Left ventricle myocardium inferior (tissue), 1 donor: Measurements from ENCODE around the gene PKHD1. TPM values are rescaled to one million over a fixed set of nuclear protein-coding genes. Genes with fewer than 3 reads are reported as not detected.

Experiments used
- DNase-seq: peaks from one replicate; pipeline ENCODE4 v3.0.0-alpha.2; 2020
- H3K27ac ChIP-seq: fragments of 200-600 bp; replicated peaks from 2 replicates; pipeline ENCODE4 v1.8.0; 2021
- H3K27me3 ChIP-seq: fragments of 200-600 bp; 2 replicates; pipeline ENCODE4 v1.8.0; 2021; ENCODE audit warnings: low read depth
- H3K36me3 ChIP-seq: fragments of 200-600 bp; 2 replicates; pipeline ENCODE4 v1.8.0; 2021
- H3K4me1 ChIP-seq: fragments of 200-600 bp; 2 replicates; pipeline ENCODE4 v1.8.0; 2021
- H3K4me3 ChIP-seq: fragments of 200-600 bp; 2 replicates; pipeline ENCODE4 v1.8.0; 2021; ENCODE audit warnings: mild to moderate bottlenecking, moderate library complexity
- H3K9me3 ChIP-seq: fragments of 200-600 bp; replicated peaks from 2 replicates; pipeline ENCODE4 v1.8.0; 2021
- CTCF ChIP-seq: fragments of 200-600 bp; IDR thresholded peaks from 2 replicates; pipeline ENCODE4 v1.8.0; 2021; ENCODE audit warnings: antibody characterized with exemption, mild to moderate bottlenecking, borderline replicate concordance
- intact Hi-C: fragments of 100-400 bp; cut with micrococcal nuclease; formaldehyde crosslinking; loops from one replicate; pipeline ENCODE4 v1.11.0; 2022
- total RNA-seq: library from RNA; stranded (reverse); fragmentation: NEBNext Ultra II Directional; extraction: Animal tissue kit (Norgen Biotek cat#: 25700); gene quantifications from one replicate; pipeline ENCODE4 v1.2.1, GENCODE V29; 2021
- donor health status: DM: no; HTN: yes; CAD: no; lungs with severe emphysema.

PKHD1 gene
- total RNA-seq, 1 donor from 2014 or later = not detected

- Histone ChIP-seq H3K36me3 (no peaks in the 10 kb centered on the region), H3K27ac (no peak overlapping the region), H3K27me3 (no peaks in the 10 kb centered on the region), H3K4me3 (no peak overlapping the region), H3K9me3 (no peaks in the 10 kb centered on the region), H3K4me1 (no peaks in the 10 kb centered on the region)
- TF ChIP-seq CTCF = no peak
- no peak for DNase-seq
- intact Hi-C loops = no loop called here
Observed at GRCh38 chr6:52133324-52133723, 45.9 kb upstream of the PKHD1 start.

- no peak for TF ChIP-seq CTCF
- no peak overlapping the region for H3K27ac ChIP-seq
- no peaks in the 10 kb centered on the region for H3K27me3 ChIP-seq
- no peaks in the 10 kb centered on the region for H3K4me1 ChIP-seq
- intact Hi-C loops = no loop called here
- H3K36me3 ChIP-seq = no peaks in the 10 kb centered on the region
- H3K9me3 ChIP-seq = no peaks in the 10 kb centered on the region
- no peak for DNase-seq
- no peak overlapping the region for H3K4me3 ChIP-seq
Observed at GRCh38 chr6:52132292-52132691, 44.9 kb upstream of the PKHD1 start.

GRCh38 chr6:52130440-52130839 lies 43.0 kb upstream of the PKHD1 start:
- Histone ChIP-seq H3K27ac (no peak overlapping the region), H3K36me3 (no peaks in the 10 kb centered on the region), H3K9me3 (no peaks in the 10 kb centered on the region), H3K4me1 (no peaks in the 10 kb centered on the region), H3K4me3 (no peak overlapping the region), H3K27me3 (peaks cover 4% of the 10 kb centered on the region)
- intact Hi-C loops = no loop called here
- DNase-seq = no peak
- TF ChIP-seq CTCF = no peak

- Histone ChIP-seq H3K27ac (no peak overlapping the region), H3K9me3 (no peaks in the 10 kb centered on the region), H3K4me3 (no peak overlapping the region), H3K27me3 (peaks cover 4% of the 10 kb centered on the region), H3K4me1 (no peaks in the 10 kb centered on the region), H3K36me3 (no peaks in the 10 kb centered on the region)
- intact Hi-C loops = no loop called here
- no peak for DNase-seq
- no peak for TF ChIP-seq CTCF
Observed at GRCh38 chr6:52127957-52128356, 40.5 kb upstream of the PKHD1 start.

- H3K27me3 ChIP-seq = peaks cover 4% of the 10 kb centered on the region
- no peaks in the 10 kb centered on the region for H3K9me3 ChIP-seq
- intact Hi-C loops = no loop called here
- no peaks in the 10 kb centered on the region for H3K36me3 ChIP-seq
- H3K4me3 ChIP-seq = no peak overlapping the region
- no peak overlapping the region for H3K27ac ChIP-seq
- DNase-seq = no peak
- no peak for TF ChIP-seq CTCF
- H3K4me1 ChIP-seq = no peaks in the 10 kb centered on the region
Observed at GRCh38 chr6:52126231-52126630, 38.8 kb upstream of the PKHD1 start.

- H3K27ac ChIP-seq = no peak overlapping the region
- H3K4me3 ChIP-seq = no peak overlapping the region
- H3K4me1 ChIP-seq = no peaks in the 10 kb centered on the region
- no peak for TF ChIP-seq CTCF
- DNase-seq = no peak
- H3K9me3 ChIP-seq = no peaks in the 10 kb centered on the region
- intact Hi-C loops = no loop called here
- H3K27me3 ChIP-seq = peaks cover 4% of the 10 kb centered on the region
- H3K36me3 ChIP-seq = no peaks in the 10 kb centered on the region
Observed at GRCh38 chr6:52125572-52125971, 38.2 kb upstream of the PKHD1 start.
